ENCODE results near the gene C11orf68.

C11orf68 gene

GRCh38 chr11:65891219-65892136 is 27.4 kb downstream of the C11orf68 start:
- no peak for DNase-seq (ENCODE audit: low read depth in 2 of 2)

DNA sequence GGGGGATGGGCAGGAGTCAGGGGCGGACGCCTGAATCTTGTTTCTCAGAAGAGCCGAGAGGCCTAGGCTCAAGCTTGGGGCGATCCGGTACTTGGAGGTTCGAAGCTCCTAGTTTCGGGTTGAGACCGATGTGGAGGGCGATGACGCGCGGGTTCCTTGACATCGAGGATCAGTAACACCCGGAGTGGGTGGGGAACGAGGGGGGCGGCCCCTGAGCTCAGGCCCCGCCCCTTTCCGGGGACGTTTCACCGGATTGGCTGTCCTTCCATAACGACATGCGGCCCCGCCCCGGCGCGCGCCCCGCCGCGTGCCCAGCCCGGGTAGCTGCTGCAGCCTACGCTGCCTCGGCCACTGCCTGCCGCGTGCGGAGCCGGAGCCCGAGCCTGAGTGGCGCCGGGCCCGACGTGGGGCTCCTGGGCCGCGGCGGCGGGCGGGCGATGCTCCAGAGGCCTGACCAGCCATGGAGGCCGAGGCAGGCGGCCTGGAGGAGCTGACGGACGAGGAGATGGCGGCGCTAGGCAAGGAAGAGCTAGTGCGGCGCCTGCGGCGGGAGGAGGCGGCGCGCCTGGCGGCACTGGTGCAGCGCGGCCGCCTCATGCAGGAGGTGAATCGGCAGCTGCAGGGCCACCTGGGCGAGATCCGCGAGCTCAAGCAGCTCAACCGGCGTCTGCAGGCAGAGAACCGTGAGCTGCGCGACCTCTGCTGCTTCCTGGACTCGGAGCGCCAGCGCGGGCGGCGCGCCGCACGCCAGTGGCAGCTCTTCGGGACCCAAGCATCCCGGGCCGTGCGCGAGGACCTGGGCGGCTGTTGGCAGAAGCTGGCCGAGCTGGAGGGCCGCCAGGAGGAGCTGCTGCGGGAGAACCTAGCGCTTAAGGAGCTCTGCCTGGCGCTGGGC is 28.3 kb downstream of the C11orf68 start, which contains the start of gene CCDC85B:
CCDC85B (plus strand) TSS at position 350 of the 895 bp plus-strand sequence; CDS start at position 461, 111 bp downstream.
- DNase-seq (ENCODE audit: low read depth in 2 of 2): peak; percentile 97 to 98

GRCh38 chr11:65888163-65888814 is 30.6 kb downstream of the C11orf68 start, which contains the start of gene FIBP:
TSS of gene FIBP (minus strand) at chr11:65888471. CDS start at chr11:65888418, 53 bp downstream.
- peak; percentile 90 to 95 for DNase-seq (ENCODE audit: low read depth in 2 of 2)

GRCh38 chr11:65887723-65888162 is 31.1 kb downstream of the C11orf68 start:
- no peak for DNase-seq (ENCODE audit: low read depth in 2 of 2)

DNA sequence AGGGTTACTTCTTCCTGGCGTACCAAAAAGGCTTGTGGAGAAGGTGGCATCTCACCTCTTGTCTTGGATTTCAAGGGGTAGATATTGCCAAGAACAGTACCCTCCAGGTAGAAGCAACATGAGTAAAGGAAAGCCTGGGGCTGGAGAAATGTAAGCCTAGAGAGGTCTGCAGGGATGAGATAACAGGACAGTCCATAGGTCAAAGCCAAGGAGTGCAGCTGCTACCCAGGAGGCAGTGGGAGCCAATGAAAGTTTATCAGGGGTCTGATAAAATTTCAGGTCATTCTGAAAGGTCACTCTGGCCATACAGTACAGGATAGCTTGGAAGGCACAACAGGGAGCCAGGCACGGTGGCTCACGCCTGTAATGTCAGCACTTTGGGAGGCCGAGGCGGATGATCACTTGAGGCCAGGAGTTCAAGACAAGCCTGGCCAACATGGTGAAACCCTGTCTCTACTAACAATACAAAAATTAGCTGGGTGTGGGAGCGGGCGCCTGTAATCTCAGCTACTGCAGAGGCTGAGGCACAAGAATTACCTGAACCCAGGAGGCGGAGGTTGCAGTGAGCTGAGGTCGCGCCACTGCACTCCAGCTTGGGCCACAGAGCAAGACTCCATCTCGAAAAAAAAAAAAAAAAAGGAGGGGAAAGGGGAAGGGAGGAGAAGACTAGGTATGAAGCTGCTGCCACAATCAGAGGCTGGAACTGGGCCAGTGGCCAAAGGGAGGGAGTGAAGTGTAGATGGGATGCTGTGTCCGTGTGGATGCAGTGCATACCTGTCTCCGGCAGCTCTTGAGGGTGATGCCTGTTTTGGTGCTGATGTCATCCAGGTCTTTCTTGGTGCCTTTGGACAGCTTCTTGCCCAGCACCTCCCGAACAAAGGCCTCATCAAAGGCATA is 31.8 kb downstream of the C11orf68 start:
- DNase-seq (ENCODE audit: low read depth in 2 of 2): no peak

GRCh38 chr11:65885808-65886536 is 32.9 kb downstream of the C11orf68 start:
- DNase-seq (ENCODE audit: low read depth in 2 of 2): no peak

DNA sequence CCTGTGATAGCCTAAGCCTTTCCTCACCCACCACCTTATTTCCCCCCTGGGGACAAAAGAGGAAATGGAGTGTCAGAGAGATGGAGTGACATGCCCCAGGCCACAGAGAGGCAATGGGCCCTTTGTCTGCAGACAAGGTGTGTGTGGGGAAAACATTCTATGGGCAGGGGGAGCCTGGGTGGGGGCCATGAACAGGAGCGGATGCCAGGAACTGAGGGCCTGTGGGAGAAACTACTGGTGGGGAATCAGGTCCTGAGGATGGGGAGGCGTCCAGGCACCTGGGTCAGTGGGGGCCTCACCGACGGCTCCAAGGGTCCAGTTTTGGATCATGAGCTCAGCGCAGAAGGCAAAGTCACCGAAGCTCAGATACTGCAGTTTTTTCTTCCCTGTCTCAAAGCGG is 33.6 kb downstream of the C11orf68 start:
- DNase-seq (ENCODE audit: low read depth in 2 of 2): no peak

DNA sequence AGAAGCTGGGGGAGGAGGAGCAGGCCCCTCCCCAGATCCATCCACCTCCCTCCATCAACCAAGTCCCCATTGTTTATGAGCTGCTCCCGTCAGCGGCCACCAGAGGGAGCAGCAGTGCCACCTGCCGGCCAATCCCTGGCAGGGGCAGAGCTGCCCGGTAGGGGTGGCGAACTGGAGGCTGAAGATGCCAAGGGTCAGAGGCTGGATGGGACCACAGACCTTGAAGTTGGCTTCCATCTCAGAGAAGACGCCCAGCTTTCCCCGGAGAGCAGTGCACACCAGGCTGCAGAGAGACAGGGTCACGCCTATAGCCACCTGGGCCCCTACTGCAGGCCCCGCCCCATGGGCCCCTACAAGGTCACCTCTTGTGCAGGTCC is 34.2 kb downstream of the C11orf68 start:
- peak; percentile 68 for DNase-seq (ENCODE audit: low read depth in 2 of 2)

DNA sequence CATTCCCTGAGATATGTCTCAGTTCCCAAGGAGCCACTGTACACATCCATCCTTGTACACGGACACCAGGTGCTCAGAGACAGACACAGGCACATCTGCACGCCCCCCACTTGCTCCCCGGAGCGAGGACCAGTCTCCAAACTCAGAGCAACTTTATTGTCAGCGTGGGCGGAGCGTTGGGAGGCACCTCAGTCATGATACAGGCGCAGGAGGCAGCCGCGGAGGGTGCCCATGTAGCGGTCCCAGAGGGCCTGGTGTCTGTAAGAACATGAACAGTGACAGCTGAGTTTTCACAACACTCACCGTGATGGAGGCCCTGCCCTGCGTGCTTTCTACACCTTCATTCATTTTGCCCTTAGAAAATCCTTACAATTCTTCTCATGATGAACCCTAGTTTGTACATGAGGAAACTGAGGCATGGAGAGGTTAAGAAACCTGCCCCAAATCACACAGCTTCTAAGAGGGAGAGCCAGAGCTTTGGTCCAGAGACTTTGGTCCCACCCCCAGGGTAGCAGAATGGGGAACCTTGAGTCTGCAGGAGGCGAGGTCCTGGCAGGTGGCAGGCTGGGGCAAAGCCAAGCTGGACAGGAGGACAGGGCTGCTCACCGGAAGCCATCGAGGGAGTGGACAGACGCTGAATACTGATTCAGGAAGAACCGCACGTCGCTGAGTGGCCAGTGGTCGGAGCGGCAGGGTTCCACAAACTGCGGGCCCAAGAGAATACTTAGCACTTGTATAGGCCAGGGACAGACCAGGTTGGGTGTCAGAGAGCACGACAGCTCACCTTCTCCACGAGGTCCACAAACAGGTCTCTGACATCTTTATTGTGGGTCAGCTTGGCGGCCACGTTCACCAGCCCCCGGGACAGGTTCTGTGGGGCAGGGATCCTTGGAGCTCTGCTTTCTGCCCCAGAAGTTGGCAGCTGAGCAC is 34.8 kb downstream of the C11orf68 start:
- no peak for DNase-seq (ENCODE audit: low read depth in 2 of 2)

DNA sequence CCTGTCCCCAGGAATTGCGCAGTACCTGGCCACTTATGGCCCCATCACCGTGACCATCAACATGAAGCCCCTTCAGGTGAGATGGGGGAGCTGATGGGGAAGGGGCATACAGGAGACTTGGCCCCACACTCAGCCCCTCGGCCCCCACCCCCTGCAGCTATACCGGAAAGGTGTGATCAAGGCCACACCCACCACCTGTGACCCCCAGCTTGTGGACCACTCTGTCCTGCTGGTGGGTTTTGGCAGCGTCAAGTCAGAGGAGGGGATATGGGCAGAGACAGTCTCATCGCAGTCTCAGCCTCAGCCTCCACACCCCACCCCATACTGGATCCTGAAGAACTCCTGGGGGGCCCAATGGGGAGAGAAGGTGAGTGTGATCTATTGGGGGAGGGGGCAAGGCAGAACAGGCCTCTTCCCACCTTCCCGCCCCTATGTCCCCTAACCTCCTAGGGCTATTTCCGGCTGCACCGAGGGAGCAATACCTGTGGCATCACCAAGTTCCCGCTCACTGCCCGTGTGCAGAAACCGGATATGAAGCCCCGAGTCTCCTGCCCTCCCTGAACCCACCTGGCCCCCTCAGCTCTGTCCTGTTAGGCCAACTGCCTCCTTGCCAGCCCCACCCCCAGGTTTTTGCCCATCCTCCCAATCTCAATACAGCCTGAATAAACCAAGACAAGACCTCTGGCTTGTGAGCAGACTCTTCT is 35.7 kb downstream of the C11orf68 start:
- DNase-seq (ENCODE audit: low read depth in 2 of 2): no peak

GRCh38 chr11:65882120-65883057 is 36.5 kb downstream of the C11orf68 start:
- DNase-seq (ENCODE audit: low read depth in 2 of 2): no peak

DNA sequence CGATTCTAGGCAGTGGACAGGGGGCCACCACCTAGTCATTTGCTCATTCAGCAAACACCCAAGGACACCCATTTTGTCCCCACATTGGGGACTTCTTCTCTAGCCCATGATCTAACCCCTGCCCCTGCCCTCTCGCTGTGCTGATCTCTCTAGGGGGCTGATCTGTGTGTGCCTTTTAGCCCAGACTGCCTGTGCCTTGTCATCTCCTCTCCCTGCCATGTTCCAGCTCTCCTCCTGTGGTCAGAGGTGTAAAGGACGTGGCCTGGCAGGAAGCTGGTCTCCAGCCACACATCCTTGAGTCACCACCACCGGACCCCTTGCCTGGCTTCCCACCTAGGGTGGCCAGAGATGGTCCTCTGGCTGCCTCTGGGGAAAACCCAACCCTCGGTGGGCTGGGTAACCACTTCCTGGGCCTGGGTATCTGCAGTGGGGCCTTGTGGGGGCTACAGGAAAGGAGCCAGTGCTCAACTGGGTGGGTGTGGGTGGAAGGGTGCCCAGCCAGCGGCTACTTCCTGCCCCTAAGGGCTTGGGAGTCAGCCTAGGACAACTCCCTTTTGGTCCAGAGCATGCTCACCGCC is 37.9 kb downstream of the C11orf68 start:
- no peak for DNase-seq (ENCODE audit: low read depth in 2 of 2)

- no peak for DNase-seq (ENCODE audit: low read depth in 2 of 2)
Observed at GRCh38 chr11:65880027-65880426, 38.8 kb downstream of the C11orf68 start.

DNA sequence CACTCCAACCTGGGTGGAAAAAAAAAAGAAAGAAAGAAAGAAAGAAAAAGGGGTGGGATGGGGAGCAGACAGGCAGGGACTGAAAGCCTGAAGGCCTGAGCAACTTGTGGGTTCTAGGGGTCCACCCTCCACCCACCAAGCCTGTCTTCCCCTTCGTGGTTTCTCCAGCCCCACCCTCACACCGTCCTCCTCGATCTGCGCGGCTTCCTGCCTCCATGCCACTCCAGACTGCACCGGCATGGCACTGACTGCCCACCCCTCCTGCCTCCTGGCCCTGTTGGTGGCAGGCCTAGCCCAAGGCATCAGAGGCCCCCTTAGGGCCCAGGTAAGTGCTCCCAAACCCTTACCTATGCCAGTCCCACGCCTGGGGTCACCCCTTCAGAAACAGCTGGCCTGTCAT is 39.2 kb downstream of the C11orf68 start, which contains the start of gene CTSW:
CTSW (plus strand) TSS at position 221 of the 400 bp plus-strand sequence; CDS start at position 239, 18 bp downstream.
- no peak for DNase-seq (ENCODE audit: low read depth in 2 of 2)

DNA sequence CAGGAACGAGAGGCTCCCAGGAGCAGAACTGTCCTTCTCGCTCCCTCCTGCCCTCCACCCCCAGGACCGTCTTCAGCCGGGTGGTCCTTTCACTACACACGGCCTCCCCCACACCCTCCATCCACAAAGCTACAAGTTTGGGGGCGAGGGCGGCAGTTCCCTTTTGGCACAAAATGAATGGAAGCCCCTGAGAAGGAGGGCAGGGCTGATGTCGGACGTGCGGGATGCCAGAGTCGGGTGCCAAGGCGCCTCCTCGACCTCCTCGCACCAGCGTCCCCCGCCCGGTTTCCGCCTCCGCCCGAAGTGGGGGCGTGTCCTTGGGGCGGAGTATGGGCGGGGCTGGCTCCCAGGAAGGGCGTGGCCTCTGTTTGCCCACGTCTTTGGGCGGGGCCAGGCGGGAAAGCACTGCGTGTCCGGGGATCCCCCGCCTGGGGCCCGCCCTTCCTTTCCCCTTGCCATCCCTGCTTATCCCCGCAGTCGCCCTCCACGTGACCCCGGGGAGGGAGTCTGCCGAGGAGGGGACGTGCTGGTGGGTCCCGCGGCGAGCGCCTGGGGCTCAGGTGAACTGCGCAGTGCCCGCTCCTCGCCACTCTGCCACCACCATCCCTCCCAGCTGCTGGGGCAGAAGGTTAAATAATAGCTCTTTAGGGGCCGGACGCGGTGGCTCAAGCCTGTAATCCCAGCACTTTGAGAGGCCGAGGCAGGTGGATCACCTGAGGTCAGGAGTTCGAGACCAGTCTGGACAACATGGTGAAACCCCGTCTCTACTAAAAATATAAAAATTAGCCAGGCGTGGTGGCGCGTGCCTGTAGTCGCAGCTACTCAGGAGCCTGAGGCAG is 45.3 kb downstream of the C11orf68 start:
- peak; percentile 87 to 88 for DNase-seq (ENCODE audit: low read depth in 2 of 2)

Measured in stimulated activated CD8-positive, alpha-beta memory T cell treated with anti-CD3 and anti-CD28 coated beads, Interleukin-7, amount 100 ng/mL, for 4 hours (primary cell).